ENCODE measurements around the gene XRCC3.

- TF ChIP-seq, protein P1, sequence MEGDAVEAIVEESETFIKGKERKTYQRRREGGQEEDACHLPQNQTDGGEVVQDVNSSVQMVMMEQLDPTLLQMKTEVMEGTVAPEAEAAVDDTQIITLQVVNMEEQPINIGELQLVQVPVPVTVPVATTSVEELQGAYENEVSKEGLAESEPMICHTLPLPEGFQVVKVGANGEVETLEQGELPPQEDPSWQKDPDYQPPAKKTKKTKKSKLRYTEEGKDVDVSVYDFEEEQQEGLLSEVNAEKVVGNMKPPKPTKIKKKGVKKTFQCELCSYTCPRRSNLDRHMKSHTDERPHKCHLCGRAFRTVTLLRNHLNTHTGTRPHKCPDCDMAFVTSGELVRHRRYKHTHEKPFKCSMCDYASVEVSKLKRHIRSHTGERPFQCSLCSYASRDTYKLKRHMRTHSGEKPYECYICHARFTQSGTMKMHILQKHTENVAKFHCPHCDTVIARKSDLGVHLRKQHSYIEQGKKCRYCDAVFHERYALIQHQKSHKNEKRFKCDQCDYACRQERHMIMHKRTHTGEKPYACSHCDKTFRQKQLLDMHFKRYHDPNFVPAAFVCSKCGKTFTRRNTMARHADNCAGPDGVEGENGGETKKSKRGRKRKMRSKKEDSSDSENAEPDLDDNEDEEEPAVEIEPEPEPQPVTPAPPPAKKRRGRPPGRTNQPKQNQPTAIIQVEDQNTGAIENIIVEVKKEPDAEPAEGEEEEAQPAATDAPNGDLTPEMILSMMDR (IDR thresholded peaks at IDR 0.05) = no peak
- TF ChIP-seq EP300 (IDR thresholded peaks at IDR 0.05) = no peak
- TF ChIP-seq POLR2AphosphoS5 (IDR thresholded peaks at IDR 0.05) = no peak
Measured at GRCh38 chr14:103662591-103662990, 52.7 kb downstream of the XRCC3 start.

Data from upper lobe of left lung (tissue), 4 donors.